HEK293 (cell line): Measurements from ENCODE around the gene MAD2L2.

Experiments used
- CTCF ChIA-PET: fragments of 350-600 bp; formaldehyde crosslinking; extraction: SDS; loops from one replicate; lab custom pipeline; 2021; ENCODE audit warnings: antibody characterized with exemption; lab: Yijun Ruan, JAX
- POLR2A ChIA-PET: fragments of 300-600 bp; formaldehyde crosslinking; extraction: SDS; loops from one replicate; lab custom pipeline; 2020; ENCODE audit warnings: antibody characterized with exemption, inconsistent platforms; lab: Yijun Ruan, JAX
- H3K27ac ChIP-seq: fragments of 200-500 bp; sonication (Bioruptor generic); 2 replicates; pipeline ENCODE4 v1.5.1; 2014; ENCODE audit warnings: low read depth, low read length, control low read depth, inconsistent platforms; ENCODE audit errors: extremely low read depth
- H3K36me3 ChIP-seq, 2 experiments: fragments of 200-500 bp in 1 of 2; sonication (Bioruptor generic) in 1 of 2; 1 replicate in 1 of 2; 2 replicates in 1 of 2; pipeline ENCODE4 v1.5.1; 2014 to 2017; ENCODE audit warnings: inconsistent platforms in 2 of 2, low read length in 2 of 2; ENCODE audit not compliant: control insufficient read depth in 2 of 2, insufficient read depth in 1 of 2
- H3K4me1 ChIP-seq: fragments of 200-500 bp; sonication (Bioruptor generic); 2 replicates; pipeline ENCODE4 v1.5.1; 2014; ENCODE audit warnings: mild to moderate bottlenecking, low read length, inconsistent platforms; ENCODE audit not compliant: control insufficient read depth, insufficient read depth
- H3K4me3 ChIP-seq: 2 replicates; pipeline ENCODE4 v1.5.1; 2011; ENCODE audit warnings: low read depth, mild to moderate bottlenecking, control low read depth, low read length, moderate library complexity
- H3K9me3 ChIP-seq: fragments of 200-500 bp; sonication (Bioruptor generic); 2 replicates; pipeline ENCODE4 v1.5.1; 2014; ENCODE audit warnings: low read depth, low read length, inconsistent platforms; ENCODE audit not compliant: control insufficient read depth, insufficient read depth
- BCL11B ChIP-seq: fragments of 450-650 bp; formaldehyde crosslinking; IDR thresholded peaks from 2 replicates; pipeline ENCODE4 v1.5.1; 2016; ENCODE audit warnings: low read depth, missing biosample characterization, missing genetic modification characterization
- FEZF1 ChIP-seq: fragments of 450-650 bp; formaldehyde crosslinking; IDR thresholded peaks from 2 replicates; pipeline ENCODE4 v1.5.1; 2016; ENCODE audit warnings: missing biosample characterization, missing genetic modification characterization
- GLIS1 ChIP-seq: fragments of 450-650 bp; formaldehyde crosslinking; IDR thresholded peaks from 2 replicates; pipeline ENCODE4 v1.5.1; 2016; ENCODE audit warnings: missing biosample characterization, missing genetic modification characterization
- HOXC10 ChIP-seq: sonication (generic); formaldehyde crosslinking; IDR thresholded peaks from 2 replicates; pipeline ENCODE4 v1.8.1; 2023; ENCODE audit warnings: mild to moderate bottlenecking, missing genetic modification reagents
- IKZF3 ChIP-seq: fragments of 450-650 bp; IDR thresholded peaks from 2 replicates; pipeline ENCODE4 v1.5.0; 2018; ENCODE audit warnings: missing biosample characterization, mild to moderate bottlenecking, missing genetic modification characterization, moderate library complexity
- KLF1 ChIP-seq: fragments of 450-650 bp; formaldehyde crosslinking; IDR thresholded peaks from 2 replicates; pipeline ENCODE4 v1.5.1; 2016; ENCODE audit warnings: missing biosample characterization, missing genetic modification characterization
- KLF8 ChIP-seq: fragments of 450-650 bp; formaldehyde crosslinking; IDR thresholded peaks from 2 replicates; pipeline ENCODE4 v1.5.1; 2016; ENCODE audit warnings: missing biosample characterization, missing genetic modification characterization
- KLF9 ChIP-seq: fragments of 450-650 bp; formaldehyde crosslinking; IDR thresholded peaks from 2 replicates; pipeline ENCODE4 v1.5.1; 2016; ENCODE audit warnings: missing biosample characterization, missing genetic modification characterization, low read depth
- PRDM1 ChIP-seq: fragments of 450-650 bp; formaldehyde crosslinking; IDR thresholded peaks from 2 replicates; pipeline ENCODE4; 2016; ENCODE audit warnings: missing biosample characterization, missing genetic modification characterization
- SALL2 ChIP-seq: fragments of 450-650 bp; formaldehyde crosslinking; IDR thresholded peaks from 2 replicates; pipeline ENCODE4 v1.5.0; 2017; ENCODE audit warnings: missing biosample characterization, mild to moderate bottlenecking, missing genetic modification characterization, borderline replicate concordance
- SETDB1 ChIP-seq: IDR thresholded peaks from one replicate; pipeline ENCODE4 v1.6.1; 2017; ENCODE audit warnings: mild to moderate bottlenecking, low read length, moderate library complexity, mixed read lengths; ENCODE audit not compliant: insufficient read length
- WT1 ChIP-seq: fragments of 450-650 bp; formaldehyde crosslinking; IDR thresholded peaks from 2 replicates; pipeline ENCODE4 v1.5.1; 2016; ENCODE audit warnings: missing biosample characterization, missing genetic modification characterization
- ZBTB48 ChIP-seq: fragments of 450-650 bp; formaldehyde crosslinking; IDR thresholded peaks from 2 replicates; pipeline ENCODE4 v1.5.1; 2016; ENCODE audit warnings: missing biosample characterization, missing genetic modification characterization
- ZFP41 ChIP-seq: fragments of 450-650 bp; formaldehyde crosslinking; IDR thresholded peaks from 2 replicates; pipeline ENCODE4 v1.5.1; 2016; ENCODE audit warnings: missing biosample characterization, missing genetic modification characterization, borderline replicate concordance
- ZFP69B ChIP-seq: fragments of 450-650 bp; formaldehyde crosslinking; IDR thresholded peaks from 2 replicates; pipeline ENCODE4 v1.5.1; 2016; ENCODE audit warnings: missing biosample characterization, missing genetic modification characterization
- ZNF112 ChIP-seq: fragments of 450-650 bp; formaldehyde crosslinking; IDR thresholded peaks from 2 replicates; pipeline ENCODE4 v1.5.0; 2017; ENCODE audit warnings: missing biosample characterization, missing genetic modification characterization
- ZNF133 ChIP-seq: fragments of 450-650 bp; formaldehyde crosslinking; IDR thresholded peaks from 2 replicates; pipeline ENCODE4 v1.5.1; 2016; ENCODE audit warnings: missing biosample characterization, missing genetic modification characterization
- ZNF174 ChIP-seq: fragments of 450-650 bp; formaldehyde crosslinking; IDR thresholded peaks from 2 replicates; pipeline ENCODE4 v1.5.0; 2017; ENCODE audit warnings: missing biosample characterization, mild to moderate bottlenecking, missing genetic modification characterization
- ZNF239 ChIP-seq: fragments of 450-650 bp; formaldehyde crosslinking; IDR thresholded peaks from 2 replicates; pipeline ENCODE4 v1.5.1; 2016; ENCODE audit warnings: missing biosample characterization, missing genetic modification characterization
- ZNF248 ChIP-seq: fragments of 450-650 bp; formaldehyde crosslinking; IDR thresholded peaks from 2 replicates; pipeline ENCODE4 v1.5.1; 2017; ENCODE audit warnings: missing biosample characterization, missing genetic modification characterization
- ZNF335 ChIP-seq: fragments of 450-650 bp; formaldehyde crosslinking; conservative IDR thresholded peaks from 2 replicates; pipeline ENCODE4 v1.5.1; 2016; ENCODE audit warnings: missing biosample characterization, missing genetic modification characterization
- ZNF473 ChIP-seq: fragments of 450-650 bp; formaldehyde crosslinking; IDR thresholded peaks from 2 replicates; pipeline ENCODE4 v1.5.1; 2017; ENCODE audit warnings: missing biosample characterization, missing genetic modification characterization
- ZNF548 ChIP-seq: fragments of 450-650 bp; formaldehyde crosslinking; IDR thresholded peaks from 2 replicates; pipeline ENCODE4 v1.5.1; 2016; ENCODE audit warnings: missing biosample characterization, missing genetic modification characterization
- ZNF555 ChIP-seq: fragments of 450-650 bp; formaldehyde crosslinking; conservative IDR thresholded peaks from 2 replicates; pipeline ENCODE4 v1.5.1; 2017; ENCODE audit warnings: missing biosample characterization, mild to moderate bottlenecking, missing genetic modification characterization, inconsistent platforms
- ZNF600 ChIP-seq: fragments of 450-650 bp; formaldehyde crosslinking; IDR thresholded peaks from 2 replicates; pipeline ENCODE4 v1.5.1; 2016; ENCODE audit warnings: missing biosample characterization, missing genetic modification characterization
- ZNF621 ChIP-seq: fragments of 450-650 bp; formaldehyde crosslinking; IDR thresholded peaks from 2 replicates; pipeline ENCODE4 v1.5.1; 2017; ENCODE audit warnings: missing biosample characterization, missing genetic modification characterization
- ZNF701 ChIP-seq: fragments of 450-650 bp; formaldehyde crosslinking; IDR thresholded peaks from 2 replicates; pipeline ENCODE4 v1.5.1; 2016; ENCODE audit warnings: missing biosample characterization, missing genetic modification characterization
- ZNF707 ChIP-seq: fragments of 450-650 bp; formaldehyde crosslinking; IDR thresholded peaks from 2 replicates; pipeline ENCODE4 v1.5.1; 2016; ENCODE audit warnings: missing biosample characterization, missing genetic modification characterization
- ZSCAN16 ChIP-seq: fragments of 450-650 bp; formaldehyde crosslinking; IDR thresholded peaks from 2 replicates; pipeline ENCODE4 v1.5.1; 2016; ENCODE audit warnings: missing biosample characterization, missing genetic modification characterization
- ZSCAN23 ChIP-seq: fragments of 450-650 bp; formaldehyde crosslinking; IDR thresholded peaks from 2 replicates; pipeline ENCODE4 v1.5.1; 2016; ENCODE audit warnings: missing biosample characterization, missing genetic modification characterization
- ZSCAN30 ChIP-seq: fragments of 450-650 bp; IDR thresholded peaks from 2 replicates; pipeline ENCODE4 v1.5.1; 2018; ENCODE audit warnings: missing biosample characterization, mild to moderate bottlenecking, missing genetic modification characterization, moderate library complexity
- ZXDB ChIP-seq: fragments of 450-650 bp; formaldehyde crosslinking; IDR thresholded peaks from 2 replicates; pipeline ENCODE4 v1.5.1; 2016; ENCODE audit warnings: missing biosample characterization, missing genetic modification characterization
- TF ChIP-seq, protein P1 (sequence below): fragments of 450-650 bp; formaldehyde crosslinking; IDR thresholded peaks from 2 replicates; pipeline ENCODE4 v1.5.1; 2016; ENCODE audit warnings: missing biosample characterization, missing genetic modification characterization
- TF ChIP-seq, protein P2 (sequence below): fragments of 450-650 bp; formaldehyde crosslinking; optimal IDR thresholded peaks from 2 replicates; pipeline ENCODE3; 2016; ENCODE audit warnings: missing biosample characterization, mild to moderate bottlenecking, missing genetic modification characterization
- TF ChIP-seq, protein P3 (sequence below): fragments of 450-650 bp; formaldehyde crosslinking; IDR thresholded peaks from 2 replicates; pipeline ENCODE4 v1.5.1; 2016; ENCODE audit warnings: missing biosample characterization, missing genetic modification characterization
- TF ChIP-seq, protein P4 (sequence below): fragments of 450-650 bp; formaldehyde crosslinking; IDR thresholded peaks from 2 replicates; pipeline ENCODE4 v1.5.1; 2016; ENCODE audit warnings: missing biosample characterization, missing genetic modification characterization

Gene MAD2L2

DNA sequence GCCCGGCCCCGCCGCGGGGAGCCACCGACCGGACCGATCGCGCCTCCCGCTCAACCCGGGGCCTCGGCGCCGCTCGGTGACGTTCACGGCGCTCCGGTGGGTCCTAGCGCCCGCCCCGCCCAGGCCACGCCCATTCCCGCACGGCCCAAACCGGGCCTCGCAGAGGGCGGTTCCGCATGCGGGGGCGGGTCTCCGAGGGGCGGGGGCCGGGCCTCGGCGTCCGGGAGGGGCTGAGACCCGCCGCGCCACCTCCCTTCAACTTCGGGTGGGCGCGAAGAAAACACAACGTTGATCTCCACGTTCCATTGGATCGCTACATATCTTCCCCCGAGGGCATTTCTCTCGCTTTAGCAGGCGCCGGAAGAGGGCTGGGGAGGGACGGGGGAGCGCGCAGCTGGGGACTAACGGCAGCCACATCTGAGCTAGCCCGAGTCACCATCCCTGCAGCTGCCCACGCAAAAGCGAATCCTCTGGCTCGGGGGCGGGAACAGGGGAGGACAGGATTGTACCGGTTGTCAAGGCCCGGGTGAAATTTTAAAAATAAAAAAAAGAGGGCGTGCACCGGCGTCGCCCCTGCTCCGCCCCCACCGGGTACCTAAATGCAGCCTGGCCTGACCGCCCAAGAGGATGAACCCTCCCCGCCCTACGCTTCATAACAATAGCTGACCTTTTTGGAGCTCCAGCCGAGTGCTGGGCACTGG, at the start of gene MAD2L2:
Gene MAD2L2 (minus strand): TSS at position 78 of the 701 bp plus-strand sequence. CDS start 547 bp downstream, outside the sequence.
- Histone ChIP-seq H3K36me3 (peaks cover 0 to 31% of the 10 kb centered on the region in 2 experiments; a peak in 2 of 3 replicates), H3K4me3 (peak within 1 kb of the TSS; percentile 90), H3K4me1 (peaks cover 3% of the 10 kb centered on the region; the same call in 1 of the 2 replicates), H3K27ac (peak within 1 kb of the TSS; percentile 69; the same call in 1 of the 2 replicates), H3K9me3 (no peaks in the 10 kb centered on the region)
- ChIA-PET CTCF (interaction anchor here (0.7 to 1.9 kb wide), 7 partner anchors 10 to 644 kb away, joined by 3 to 9 read pairs (median 4); partner anchors contain the start of gene FBXO6), POLR2A (interaction anchor here (0.9 to 1.8 kb wide), 4 partner anchors 9 to 28 kb away, joined by 3 to 6 read pairs (median 4); partner anchors contain the start of gene FBXO6)
- TF ChIP-seq ZSCAN16 (tag by site-specific recombination), result no peak
- TF ChIP-seq ZNF707 (tag by site-specific recombination), result no peak
- TF ChIP-seq FEZF1 (tag by site-specific recombination), result no peak
- no peak for TF ChIP-seq ZNF621 (tag by site-specific recombination)
- TF ChIP-seq ZSCAN23 (tag by site-specific recombination), result no peak
- no peak for TF ChIP-seq ZNF473
- TF ChIP-seq, protein P1, sequence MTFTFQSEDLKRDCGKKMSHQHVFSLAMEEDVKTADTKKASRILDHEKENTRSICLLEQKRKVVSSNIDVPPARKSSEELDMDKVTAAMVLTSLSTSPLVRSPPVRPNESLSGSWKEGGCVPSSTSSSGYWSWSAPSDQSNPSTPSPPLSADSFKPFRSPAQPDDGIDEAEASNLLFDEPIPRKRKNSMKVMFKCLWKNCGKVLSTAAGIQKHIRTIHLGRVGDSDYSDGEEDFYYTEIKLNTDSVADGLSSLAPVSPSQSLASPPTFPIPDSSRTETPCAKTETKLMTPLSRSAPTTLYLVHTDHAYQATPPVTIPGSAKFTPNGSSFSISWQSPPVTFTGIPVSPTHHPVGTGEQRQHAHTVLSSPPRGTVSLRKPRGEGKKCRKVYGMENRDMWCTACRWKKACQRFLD (tag by site-specific recombination), result no peak
- no peak for TF ChIP-seq ZNF701 (tag by site-specific recombination)
- no peak for TF ChIP-seq ZNF112
- no peak for TF ChIP-seq ZNF548 (tag by site-specific recombination)
- peak; percentile 86 for TF ChIP-seq GLIS1 (tag by site-specific recombination)
- no peak for TF ChIP-seq IKZF3
- TF ChIP-seq SETDB1, result no peak
- no peak for TF ChIP-seq ZNF239 (tag by site-specific recombination)
- no peak for TF ChIP-seq ZNF248 (tag by site-specific recombination)
- TF ChIP-seq, protein P2, sequence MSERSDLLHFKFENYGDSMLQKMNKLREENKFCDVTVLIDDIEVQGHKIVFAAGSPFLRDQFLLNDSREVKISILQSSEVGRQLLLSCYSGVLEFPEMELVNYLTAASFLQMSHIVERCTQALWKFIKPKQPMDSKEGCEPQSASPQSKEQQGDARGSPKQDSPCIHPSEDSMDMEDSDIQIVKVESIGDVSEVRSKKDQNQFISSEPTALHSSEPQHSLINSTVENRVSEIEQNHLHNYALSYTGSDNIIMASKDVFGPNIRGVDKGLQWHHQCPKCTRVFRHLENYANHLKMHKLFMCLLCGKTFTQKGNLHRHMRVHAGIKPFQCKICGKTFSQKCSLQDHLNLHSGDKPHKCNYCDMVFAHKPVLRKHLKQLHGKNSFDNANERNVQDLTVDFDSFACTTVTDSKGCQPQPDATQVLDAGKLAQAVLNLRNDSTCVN (tag by site-specific recombination), result peak; percentile 61
- TF ChIP-seq SALL2 (tag by site-specific recombination), result no peak
- peak; percentile 96 for TF ChIP-seq KLF9 (tag by site-specific recombination)
- TF ChIP-seq BCL11B (tag by site-specific recombination), result no peak
- TF ChIP-seq ZBTB48 (tag by site-specific recombination), result no peak
- TF ChIP-seq ZFP69B (tag by site-specific recombination), result no peak; the same call in 1 of the 2 replicates
- TF ChIP-seq PRDM1 (tag by site-specific recombination), result peak; percentile 7; the same call in 1 of the 2 replicates
- peak; percentile 58 for TF ChIP-seq ZXDB
- peak; percentile 53 for TF ChIP-seq WT1 (tag by site-specific recombination)
- peak; percentile 90 for TF ChIP-seq KLF8 (tag by site-specific recombination)
- TF ChIP-seq, protein P3, sequence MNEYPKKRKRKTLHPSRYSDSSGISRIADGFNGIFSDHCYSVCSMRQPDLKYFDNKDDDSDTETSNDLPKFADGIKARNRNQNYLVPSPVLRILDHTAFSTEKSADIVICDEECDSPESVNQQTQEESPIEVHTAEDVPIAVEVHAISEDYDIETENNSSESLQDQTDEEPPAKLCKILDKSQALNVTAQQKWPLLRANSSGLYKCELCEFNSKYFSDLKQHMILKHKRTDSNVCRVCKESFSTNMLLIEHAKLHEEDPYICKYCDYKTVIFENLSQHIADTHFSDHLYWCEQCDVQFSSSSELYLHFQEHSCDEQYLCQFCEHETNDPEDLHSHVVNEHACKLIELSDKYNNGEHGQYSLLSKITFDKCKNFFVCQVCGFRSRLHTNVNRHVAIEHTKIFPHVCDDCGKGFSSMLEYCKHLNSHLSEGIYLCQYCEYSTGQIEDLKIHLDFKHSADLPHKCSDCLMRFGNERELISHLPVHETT (tag by site-specific recombination), result no peak
- no peak for TF ChIP-seq ZNF555 (tag by site-specific recombination)
- no peak for TF ChIP-seq ZNF174 (tag by site-specific recombination)
- TF ChIP-seq, protein P4, sequence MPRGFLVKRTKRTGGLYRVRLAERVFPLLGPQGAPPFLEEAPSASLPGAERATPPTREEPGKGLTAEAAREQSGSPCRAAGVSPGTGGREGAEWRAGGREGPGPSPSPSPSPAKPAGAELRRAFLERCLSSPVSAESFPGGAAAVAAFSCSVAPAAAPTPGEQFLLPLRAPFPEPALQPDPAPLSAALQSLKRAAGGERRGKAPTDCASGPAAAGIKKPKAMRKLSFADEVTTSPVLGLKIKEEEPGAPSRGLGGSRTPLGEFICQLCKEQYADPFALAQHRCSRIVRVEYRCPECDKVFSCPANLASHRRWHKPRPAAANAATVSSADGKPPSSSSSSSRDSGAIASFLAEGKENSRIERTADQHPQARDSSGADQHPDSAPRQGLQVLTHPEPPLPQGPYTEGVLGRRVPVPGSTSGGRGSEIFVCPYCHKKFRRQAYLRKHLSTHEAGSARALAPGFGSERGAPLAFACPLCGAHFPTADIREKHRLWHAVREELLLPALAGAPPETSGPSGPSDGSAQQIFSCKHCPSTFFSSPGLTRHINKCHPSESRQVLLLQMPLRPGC (tag by site-specific recombination), result peak; percentile 34; the same call in 1 of the 2 replicates
- TF ChIP-seq HOXC10 (CRISPR knock-in tag), result no peak
- TF ChIP-seq ZNF335 (tag by site-specific recombination), result peak; percentile 86
- no peak for TF ChIP-seq ZSCAN30 (tag by site-specific recombination)
- TF ChIP-seq KLF1 (tag by site-specific recombination), result peak; percentile 76
- TF ChIP-seq ZNF133, result no peak
- peak; percentile 42; the same call in 1 of the 2 replicates for TF ChIP-seq ZNF600 (tag by site-specific recombination)
- TF ChIP-seq ZFP41 (tag by site-specific recombination), result no peak
